ENCODE results near the gene ADARB1.

ADARB1 gene

DNA sequence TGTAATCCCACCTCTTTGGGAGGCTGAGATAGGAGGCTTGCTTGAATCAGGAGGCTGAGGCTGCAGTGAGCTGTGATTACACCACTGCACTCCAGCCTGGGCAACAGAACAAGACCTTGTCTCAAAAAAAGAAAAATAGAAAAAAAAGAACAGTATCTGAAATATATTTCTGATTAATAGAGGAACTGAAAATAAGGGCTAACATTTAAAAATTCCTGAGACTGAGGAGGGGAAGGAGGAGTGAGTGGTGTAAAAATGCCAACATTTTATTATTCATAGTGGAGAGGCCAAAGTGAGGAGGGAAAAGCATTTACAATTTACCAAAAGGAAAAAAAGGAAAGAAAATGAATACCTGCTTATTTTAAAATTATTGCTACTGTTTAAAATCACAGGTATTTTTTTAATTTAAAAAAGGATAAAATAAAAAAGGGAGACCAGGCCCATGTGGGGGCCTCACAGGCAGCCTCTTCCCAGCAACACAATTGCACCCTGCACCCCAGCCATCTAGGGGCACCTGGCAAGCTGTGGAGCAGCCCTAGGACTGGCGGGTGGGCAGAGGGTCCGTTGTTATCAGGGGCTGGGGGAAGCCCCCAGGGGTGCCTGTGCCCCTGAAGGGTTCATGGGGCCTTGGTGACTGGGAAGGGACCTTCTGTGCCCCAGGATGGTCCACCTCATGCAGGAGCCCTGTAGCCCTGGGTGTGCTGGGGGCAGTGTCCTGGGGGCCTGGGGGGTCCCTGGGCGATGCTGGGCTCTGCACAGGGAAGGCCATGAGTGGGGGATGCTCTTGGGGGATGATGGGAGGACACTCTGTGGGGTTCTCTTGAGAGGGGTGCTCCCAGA, 34.8 kb upstream of the ADARB1 start:
- no peak for DNase-seq

DNA sequence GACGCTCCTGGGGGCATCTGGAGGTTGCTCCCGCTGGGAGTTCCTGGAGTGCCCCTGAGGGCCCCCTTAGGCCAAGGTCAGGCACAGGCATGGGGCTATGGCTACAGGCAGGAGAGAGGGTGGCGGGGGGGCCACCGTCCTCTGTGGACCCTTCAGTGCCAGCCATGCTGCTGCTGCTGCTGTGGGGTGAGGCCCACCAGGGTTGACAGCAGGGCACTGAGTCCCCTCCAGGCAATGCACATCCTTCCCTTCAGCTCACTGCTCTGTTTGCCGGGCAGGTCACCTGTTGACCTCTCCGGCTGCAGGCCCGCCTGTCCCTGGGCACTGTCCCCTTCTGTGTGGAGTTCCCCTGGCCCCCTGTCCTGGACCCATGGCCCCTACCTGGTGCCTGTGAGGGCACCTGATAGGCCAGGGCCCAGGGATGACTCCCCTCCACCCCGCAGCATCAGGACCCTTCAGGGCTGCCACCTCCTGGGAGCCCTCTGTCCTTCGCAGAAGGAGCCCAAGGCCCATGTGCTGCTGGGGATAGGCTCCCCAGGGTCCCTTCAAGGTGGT, 34.1 kb upstream of the ADARB1 start:
- DNase-seq: no peak

DNA sequence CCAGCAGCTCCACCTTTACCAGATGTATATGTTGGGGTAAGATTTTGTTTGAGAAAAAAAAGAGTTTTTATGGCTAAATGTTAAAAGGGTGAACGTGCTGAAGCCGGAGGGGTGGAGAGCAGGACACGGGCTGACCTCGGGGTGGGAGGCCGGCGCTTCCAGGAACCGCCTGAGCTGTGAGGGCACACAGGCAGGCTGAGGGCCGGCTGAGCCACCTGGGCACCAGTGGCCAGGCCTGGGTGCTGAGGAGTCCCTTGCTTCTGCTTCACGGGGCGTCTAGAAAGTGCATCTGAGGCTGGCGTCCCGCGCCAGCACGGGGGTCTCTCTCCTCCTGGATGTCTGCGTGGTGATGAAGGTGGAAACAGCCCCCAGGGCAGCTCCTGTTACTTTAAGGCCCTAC, 33.6 kb upstream of the ADARB1 start:
- DNase-seq: no peak

DNA sequence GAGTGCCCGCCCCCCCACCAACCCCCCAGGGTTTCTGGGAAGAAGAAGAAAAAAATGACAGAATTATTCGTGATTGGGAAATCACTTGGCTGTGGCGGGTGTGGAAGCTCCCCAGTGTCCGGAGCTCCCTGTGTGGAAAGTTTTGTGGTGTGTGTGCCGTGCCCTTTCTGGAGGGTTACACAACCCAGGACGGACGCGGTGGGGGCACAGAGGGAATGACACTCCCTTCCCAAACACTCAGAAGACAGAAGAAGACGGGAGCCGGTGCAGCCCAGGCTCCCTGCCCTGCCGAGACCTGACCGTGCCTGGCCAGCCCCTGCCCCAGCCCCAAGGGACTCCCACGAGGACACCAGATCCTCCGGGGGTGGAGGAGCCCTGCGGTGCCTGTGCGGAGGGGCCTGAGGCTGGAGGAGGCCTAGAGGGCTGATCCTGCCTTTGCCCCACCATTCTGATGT, 33.0 kb upstream of the ADARB1 start:
- no peak for DNase-seq

DNA sequence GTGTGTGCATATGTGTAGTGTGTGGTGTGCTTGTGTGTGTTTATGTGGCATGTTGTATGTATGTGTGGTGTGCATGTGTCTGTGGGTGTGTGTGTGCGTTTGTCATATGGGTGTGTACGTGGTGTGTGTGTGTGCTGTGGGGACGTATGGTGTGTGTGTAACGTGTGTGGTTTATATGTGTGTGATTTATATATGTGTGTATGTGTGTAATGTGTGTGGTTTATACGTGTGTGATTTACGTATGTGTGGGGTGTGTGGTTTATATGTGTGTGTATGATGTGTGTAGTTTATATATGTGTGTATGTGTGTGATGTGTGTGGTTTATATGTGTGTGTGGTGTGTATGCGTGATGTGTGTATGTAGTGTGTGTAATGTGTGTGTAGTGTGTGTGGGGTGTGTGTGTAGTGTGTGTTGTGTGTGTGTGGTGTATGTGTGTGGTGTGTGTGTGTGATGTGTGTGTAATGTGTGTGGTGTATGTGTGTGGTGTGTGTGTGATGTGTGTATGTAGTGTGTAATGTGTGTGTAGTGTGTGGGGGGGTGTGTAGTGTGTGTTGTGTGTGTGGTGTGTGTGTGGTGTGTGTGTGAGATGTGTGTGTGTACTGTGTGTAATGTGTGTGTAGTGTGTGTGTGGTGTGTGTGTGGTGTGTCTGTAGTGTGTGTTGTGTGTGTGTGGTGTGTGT, 32.3 kb upstream of the ADARB1 start:
- no peak for DNase-seq

DNA sequence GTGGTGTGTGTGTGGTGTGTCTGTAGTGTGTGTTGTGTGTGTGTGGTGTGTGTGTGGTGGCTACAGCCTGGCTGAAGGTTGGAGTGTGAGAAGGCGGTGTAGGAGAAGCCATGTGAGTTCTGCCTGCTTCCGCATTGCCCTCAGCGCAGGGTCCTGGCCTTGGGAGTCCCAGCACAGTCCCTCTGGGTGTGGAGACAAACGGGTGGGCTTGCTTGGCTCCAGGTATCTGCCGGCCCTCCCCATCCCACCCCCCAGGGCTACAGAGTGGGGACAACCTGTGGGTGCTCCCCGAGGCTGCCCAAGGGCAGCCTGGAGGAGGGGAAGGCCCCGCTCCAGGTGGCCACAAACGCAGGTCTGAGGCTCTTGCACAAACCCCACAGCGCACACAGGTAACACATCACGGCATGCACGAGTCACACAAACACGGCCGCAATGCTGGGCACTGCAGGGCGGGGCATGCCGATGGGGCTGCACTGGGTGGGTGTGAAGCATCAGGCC, 31.7 kb upstream of the ADARB1 start:
- no peak for DNase-seq

DNA sequence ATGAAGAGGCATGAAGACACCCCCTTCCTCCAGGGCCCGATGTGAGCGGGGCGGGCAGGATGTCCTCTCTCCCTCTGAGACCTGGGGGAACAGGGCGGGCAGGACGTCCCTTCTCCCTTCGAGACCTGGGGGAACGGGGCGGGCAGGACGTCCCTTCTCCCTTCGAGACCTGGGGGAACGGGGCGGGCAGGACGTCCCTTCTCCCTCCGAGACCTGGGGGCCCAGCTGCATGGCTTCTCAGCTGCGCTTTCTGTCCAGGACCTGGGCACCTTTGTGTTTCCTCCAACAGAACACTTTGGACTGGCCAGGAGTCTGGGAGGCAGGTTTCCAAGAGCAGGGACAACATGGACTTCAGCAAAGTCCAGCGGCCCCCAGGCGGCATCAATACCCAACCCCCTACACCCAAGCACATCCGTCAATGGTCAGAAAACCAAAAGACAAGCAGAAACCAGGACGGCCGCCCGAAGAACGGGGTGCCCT, 30.8 kb upstream of the ADARB1 start:
- no peak for DNase-seq

DNA sequence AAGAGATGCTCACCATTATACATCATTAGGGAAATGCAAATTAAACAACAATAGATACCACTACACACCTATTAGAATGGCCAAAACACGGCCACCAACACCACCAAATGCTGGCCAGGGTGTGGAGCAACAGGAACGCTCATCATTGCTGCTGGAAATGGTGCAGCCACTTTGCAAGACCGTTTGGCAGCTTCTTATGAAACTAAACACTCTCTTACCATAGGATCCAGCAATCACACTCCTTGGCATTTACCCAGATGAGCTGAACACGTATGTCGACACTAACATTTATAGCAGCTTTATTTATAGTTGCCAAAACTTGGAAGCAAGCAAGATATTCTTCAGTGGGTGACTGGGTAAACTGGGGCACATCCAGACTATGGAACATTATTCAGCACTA, 28.9 kb upstream of the ADARB1 start:
- no peak for DNase-seq

DNA sequence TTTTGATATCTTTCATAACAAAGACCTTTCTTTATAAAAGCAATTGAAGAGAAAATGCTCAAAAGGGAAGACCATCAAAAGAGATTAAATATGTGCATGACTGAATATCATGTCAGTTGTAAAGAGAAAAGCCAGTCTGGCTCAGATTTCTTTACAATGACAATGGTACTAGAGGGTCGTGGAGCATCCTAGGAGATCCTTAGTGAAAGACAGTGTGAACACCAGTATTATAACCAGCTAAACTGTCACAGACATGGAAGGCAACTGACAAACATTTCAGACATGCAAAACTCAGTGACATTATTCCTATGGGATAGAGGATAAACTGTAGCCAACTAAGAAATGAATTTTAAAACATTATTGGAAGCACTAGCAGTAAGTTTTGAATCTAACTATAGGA, 27.1 kb upstream of the ADARB1 start:
- DNase-seq: no peak

DNA sequence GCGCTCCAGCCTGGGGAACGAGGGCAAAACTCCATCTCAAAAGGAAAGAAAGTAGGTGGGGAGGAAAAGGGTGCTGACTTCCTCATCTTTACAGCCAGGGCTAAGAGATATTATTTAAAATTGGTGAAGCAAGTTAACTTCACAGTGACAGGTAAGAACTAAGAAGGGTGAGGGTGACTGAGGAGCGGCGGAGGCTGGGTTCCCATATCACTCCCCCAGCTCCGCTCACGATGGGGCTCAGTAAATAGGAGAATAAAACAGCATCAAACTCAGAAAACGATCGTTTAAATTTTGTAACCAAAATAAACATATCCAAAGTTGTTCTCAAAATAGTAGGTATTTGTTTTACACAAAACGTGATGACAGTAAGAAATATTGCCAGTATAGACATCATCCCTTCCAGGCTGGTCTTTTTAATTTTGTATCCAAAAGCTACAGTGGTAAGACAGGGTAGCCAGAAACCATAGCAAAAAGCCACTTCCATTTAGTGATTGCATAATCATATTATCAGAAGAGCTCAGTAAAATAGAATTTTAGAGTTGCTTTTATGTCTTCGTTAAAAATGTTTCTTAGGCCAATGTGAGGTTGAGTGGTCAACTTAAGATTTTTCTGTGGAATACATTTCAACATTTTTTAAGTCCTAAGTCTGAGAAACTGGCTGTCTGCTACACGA, 26.2 kb upstream of the ADARB1 start:
- DNase-seq: no peak

DNA sequence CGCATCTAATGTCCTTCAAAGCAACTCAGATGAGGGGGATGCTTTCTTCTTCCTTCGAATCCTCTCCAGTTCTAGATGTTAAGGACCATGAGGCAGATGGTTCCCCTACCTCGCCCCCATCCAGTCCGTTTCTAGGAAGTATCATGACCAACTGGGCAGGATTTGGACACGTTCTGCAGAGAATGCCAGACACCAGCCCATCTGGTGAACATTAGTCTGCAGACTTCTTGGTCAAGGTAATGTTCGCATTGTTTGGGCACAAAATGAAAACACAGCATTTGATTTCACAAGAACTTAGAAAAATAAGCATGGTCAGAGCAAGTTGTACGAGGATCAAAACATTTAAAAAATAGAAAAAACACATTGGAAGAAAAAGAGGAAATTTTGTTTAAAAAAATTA, 25.4 kb upstream of the ADARB1 start:
- DNase-seq: no peak

DNA sequence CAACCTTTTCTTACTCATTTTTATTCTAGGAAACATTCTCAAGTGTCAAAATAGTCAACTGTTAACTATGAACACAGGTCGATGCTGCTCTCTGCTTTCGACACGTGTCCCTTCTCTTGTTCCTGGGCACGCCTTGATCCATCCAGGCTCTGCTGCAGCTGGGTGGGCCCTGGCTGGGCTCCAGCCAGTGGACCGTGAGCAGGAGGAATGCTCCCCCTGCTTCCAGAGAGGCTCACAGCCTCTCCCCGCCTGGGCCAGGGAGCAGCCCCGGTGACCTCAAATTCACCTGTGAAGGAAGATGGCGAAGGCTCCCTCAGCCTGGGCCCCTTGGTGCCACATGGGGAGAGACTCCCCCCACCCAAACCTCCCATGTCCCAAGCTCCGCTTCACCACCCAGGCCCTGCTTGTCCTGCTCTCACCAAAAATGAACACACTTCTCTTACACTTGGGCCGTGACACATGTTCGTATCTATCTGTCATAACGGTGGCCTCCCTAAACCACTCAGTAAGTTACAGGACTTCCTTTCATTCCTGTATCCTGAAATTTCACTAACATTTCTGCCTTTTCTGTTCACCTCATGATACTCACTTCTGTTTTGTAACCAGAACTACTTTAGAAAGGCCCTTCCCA, 24.6 kb upstream of the ADARB1 start:
- DNase-seq: no peak

DNA sequence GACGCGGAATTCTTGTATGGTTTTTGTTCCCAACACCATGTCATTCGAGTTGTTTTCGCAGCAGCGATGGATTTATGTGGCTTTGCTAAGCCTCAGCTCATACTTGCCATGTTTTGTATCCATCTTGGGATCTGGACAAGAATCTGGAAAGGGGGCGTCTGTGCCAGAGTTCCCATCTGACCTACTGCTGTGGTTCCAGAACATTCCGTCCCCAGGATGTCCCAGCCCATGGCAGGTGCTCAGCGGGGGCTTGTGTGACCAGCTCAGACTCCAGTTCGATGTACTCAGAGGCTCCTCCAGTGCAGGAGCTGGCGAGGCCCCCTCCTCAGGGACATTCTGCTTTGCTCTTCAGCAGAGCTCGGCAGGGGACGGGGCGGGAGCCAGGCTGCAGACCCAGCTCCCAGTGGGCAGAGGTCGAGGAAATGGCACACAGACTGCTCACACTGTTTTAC, 24.0 kb upstream of the ADARB1 start:
- no peak for DNase-seq

DNA sequence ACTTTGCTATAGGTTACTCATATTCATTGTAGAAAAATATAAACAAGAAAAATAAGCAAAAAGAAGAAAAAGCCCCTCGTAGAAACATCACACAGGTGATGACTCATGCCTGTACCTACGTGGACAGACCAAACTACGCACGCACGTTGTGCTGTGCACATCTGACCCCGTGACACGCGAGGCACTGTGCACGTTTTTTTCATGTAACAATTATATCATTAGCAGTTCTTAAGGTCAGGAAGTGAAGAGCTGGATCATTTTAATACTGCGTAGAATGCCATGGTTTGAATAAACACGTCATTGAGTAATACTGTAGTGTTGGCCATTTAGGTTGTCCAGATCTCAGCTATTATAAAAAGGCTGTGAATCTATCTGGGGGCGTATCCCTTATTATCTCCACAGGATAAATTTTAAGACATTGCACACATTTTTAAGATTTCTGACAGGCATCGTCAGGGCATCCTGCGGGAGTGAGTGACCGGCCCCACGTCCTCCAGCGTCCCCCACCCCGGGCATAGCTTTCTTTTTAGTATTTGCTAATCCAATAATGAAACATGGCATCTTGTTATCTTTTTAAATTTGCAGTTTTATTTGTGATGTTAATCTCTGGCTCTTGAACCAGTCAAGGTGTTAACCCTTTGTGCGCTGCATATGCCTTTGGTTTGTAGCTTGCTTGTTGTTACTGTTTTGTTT, 23.4 kb upstream of the ADARB1 start:
- no peak for DNase-seq

DNA sequence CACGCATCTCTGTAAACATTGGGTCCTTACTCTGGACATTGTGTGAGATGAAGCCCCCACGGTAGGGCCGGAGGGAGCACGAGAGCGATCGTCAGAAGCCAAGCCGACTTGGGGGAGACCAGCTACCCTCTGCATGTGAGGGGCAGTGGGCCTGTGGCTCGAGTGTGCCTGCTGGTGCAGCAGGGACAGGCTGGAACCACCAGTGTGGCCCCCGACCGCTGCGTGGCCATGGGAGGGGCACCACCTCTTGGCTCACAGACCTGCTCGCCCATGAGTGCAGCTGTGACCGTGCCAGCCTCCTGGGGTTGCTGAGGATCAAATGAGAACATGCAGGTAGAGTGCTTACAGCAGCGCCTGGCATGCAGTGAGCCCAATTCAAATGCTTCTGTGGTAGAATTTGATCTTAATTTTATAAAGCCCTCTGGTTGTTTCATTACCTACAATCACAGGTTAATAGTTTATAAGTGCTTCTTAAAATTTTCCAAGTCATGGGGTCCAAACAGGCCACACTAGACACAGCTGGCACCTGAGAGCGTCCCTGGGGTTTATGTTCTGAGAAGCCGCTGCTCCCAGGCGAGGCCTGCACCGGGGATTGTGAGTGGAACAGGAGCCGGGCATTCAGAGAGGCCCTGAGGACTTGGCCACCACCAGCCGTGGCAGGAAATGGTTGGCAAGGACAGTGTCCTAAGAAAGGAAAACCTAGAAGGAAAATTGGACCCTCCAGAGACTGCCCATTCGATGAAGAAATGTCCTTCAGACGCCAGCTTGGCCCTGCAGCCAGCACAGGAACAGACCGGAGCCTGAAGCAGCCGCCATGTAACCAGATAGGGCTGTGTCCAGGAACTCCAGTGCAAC, 22.6 kb upstream of the ADARB1 start:
- no peak for DNase-seq

DNA sequence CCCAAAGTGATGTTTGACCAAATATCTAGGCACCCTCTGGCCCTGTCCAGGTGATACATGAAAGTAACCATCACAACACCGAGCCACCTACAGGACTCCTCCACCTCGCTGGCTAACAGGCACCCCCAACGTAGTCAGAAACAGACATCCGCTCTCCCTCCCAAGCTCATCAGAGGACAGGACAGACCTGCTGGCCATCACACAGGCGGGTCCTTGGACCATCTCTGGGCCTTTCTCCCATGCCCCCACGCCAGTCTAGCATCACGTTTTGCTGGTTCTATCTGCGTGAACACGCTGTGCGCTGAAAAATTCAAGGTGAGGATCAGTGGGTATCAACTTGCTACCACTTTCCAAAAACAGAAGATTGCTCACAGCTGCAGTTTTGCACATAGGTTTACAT, 21.4 kb upstream of the ADARB1 start:
- no peak for DNase-seq

DNA sequence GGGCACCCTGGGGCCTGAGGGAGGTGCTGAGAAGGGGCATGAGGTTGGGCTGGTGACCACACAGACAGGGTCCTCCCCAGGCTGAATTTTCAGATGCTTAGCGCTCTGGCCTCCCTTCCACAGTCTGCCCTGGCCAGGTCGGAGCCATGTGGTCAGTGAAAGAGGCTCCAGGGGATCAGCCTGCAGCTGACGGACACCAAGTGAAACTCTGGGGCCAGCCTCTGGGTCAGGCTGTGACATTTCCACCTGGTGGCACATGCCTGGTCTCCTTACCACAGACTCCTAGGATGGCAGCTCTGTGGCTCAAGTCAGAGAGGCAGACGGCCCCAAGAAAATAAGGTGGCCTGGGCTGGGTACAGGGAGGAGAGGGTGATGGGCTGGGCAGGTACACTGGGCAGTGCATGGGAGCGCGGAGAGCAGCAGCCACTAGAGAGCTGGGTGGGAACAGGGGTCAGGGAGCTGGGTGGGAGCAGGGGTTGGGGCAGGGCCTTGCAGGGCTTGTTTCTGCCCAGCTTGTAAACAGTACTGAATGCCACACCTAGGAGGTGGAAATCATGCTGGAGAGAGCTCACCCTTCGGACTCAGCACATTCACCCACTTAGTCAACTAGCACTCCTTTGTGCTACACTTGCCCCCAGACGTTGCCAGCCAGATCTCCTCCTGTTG, 20.7 kb upstream of the ADARB1 start:
- no peak for DNase-seq

DNA sequence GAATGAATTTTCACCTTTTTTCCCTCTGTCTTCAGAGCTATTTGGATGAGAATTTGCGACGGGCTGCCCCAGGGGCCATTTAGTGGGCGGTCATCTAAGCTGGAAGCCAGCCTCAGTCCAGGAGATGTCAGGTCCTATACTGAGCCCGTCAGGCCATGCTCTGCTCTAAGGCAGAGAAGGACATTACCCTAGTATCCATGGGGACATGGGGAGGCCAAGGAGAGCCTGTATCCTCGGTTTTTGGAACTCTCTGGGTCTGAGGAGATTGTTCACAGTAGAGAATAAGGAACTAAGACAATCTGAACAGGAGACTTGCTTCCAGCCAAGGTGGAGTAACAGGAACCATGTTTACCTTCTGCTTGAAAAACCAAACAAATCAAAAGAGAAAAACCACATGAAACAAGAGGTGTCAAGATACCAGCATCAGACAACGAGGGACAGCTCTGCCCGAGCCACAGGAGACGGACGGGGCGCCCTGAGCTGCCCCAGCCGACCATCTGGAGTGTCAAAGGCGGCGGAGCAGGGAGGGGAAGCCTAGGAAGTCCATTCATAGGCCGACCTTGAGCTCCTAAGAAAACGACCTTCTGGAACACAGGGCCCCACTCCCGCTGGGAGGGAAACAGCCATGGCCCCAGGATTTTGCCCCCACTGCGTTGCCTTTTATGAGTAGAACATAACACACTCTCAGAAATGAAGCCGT, 20.0 kb upstream of the ADARB1 start:
- DNase-seq: no peak

DNA sequence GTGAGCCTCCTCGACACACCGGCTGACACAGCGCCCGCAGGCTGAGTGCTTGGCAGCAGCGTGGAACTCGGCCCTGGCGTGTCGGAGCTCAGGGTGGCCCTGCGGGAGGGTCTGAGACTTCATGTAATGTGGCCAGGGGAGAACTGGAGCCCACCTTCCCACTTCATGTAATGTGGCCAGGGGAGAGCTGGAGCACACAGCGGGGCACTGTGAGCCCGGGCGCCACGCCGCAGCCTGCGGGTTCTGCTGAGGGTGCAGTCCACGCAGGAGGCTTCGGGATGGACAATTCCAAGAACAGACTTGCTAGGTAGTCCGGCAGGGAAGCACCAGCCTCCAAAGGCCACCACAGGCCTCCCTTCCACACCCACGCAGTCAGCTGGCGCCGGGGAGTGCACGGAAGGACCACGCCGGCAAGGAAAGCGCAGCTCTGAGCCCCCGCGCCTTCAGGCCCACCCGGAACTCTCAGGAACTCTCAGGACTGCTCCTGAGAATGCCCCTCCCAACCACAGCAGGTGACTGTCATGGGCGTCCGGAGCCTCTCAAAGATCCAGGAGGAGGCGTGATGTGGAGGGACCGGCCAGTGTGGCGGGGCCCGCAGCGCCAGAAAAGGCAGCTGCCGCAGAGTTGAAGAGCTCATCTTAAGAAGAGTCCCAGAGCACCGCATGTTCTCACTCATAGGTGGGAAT, 19.3 kb upstream of the ADARB1 start:
- no peak for DNase-seq

All from right kidney (tissue), 1 donor.